ENCODE results near the gene PDPR.
"Not testable (repeated sequence)": the region's sequence is repeated elsewhere in the genome, so short reads cannot be mapped to it uniquely, and the experiment has no call there.

Gene PDPR

DNA sequence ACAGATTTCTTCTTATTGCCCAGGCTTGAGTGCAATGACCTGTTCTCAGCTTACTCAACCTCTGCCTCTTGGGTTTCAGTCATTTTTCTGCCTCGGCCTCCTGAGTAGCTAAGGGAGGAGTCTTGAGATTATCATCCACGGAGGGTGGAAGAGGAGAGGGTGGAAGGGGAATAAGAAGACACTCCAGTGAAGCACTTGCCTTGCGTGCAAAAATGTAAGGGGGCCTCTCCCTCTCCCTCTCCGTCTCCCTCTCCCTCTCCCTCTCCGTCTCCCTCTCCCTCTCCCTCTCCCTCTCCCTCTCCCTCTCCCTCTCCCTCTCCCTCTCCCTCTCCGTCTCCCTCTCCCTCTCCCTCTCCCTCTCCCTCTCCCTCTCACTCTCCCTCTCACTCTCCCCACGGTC is 89.4 kb downstream of the PDPR start:
- DNase-seq (ENCODE audit: extremely low spot score, insufficient read length, low read depth), result not testable (repeated sequence)

GRCh38 chr16:70204010-70204409 is 89.9 kb downstream of the PDPR start:
- DNase-seq (ENCODE audit: extremely low spot score, insufficient read length, low read depth); FAIRE-seq: not testable (repeated sequence)

More for the DNA sequence above, 89.4 kb downstream of the PDPR start:
- not testable (repeated sequence) for FAIRE-seq

DNA sequence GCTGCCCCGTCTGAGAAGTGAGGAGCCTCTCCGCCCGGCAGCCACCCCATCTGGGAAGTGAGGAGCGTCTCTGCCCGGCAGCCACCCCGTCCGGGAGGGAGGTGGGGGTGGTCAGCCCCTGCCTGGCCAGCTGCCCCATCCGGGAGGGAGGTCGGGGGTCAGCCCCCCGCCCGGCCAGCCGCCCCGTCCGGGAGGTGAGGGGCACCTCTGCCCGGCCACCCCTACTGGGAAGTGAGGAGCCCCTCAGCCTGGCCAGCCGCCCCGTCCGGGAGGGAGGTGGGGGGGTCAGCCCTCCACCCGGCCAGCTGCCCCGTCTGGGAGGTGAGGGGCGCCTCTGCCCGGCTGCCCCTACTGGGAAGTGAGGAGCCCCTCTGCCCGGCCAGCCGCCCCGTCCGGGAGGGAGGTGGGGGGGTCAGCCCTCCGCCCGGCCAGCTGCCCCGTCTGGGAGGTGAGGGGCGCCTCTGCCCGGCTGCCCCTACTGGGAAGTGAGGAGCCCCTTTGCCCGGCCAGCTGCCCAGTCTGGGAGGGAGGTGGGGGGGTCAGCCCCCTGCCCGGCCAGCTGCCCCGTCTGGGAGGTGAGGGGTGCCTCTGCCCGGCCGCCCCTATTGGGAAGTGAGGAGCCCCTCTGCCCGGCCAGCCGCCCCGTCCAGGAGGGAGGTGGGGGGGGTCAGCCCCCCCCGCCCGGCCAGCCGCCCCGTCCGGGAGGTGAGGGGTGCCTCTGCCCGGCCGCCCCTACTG is 90.7 kb downstream of the PDPR start:
- not testable (repeated sequence) for FAIRE-seq; DNase-seq (ENCODE audit: extremely low spot score, insufficient read length, low read depth)

DNA sequence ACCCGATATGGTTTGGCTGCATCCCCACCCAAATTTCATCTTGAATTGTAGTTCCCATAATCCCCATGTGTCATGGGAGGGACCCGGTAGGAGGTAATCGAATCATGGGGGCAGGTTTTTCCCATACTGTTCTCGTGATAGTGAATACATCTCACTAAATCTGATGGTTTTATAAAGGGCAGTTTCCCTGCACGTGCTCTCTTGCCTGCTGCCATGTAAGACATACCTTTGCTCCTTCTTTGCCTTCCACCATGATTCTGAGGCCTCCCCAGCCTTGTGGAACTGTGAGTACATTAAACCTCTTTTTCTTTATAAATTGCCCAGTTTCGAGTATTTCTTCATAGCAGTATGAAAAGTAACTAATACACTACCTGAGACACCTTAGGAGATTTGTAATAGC is 92.2 kb downstream of the PDPR start:
- not testable (repeated sequence) for DNase-seq (ENCODE audit: extremely low spot score, insufficient read length, low read depth); FAIRE-seq
